HG03064 (cell line): ENCODE data around the gene GABRA5.

Experiments
- ATAC-seq: cut with Tn5 transposase; IDR thresholded peaks from one replicate; pipeline ENCODE4 v1.9.1; 2021; ENCODE audit warnings: low read depth; ENCODE audit not compliant: unreplicated experiment

The GABRA5 gene

GRCh38 chr15:26981492-26981891 is 114.6 kb downstream of the GABRA5 start:
- no peak for ATAC-seq

GRCh38 chr15:26983822-26984221 is 117.0 kb downstream of the GABRA5 start:
- no peak for ATAC-seq

DNA sequence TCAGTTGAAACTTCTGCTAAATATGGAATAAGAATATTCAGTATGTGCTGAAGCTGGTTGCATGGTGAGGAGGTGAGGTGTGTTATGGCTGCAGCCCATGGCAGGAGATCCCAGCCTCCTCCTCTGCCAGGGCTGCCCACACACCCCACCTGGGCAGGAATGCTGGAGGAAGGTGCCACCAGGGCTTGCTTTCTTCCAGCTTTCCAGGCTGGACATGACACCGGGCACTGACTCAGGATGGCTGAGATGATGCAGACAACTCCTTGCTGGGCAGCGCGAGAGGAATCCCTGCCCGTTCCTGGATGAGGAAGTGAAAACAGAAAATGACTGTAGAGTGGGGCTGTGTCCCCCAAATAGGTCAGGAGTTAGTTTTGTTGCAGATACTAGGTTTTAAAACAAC is 118.2 kb downstream of the GABRA5 start:
- no peak for ATAC-seq

GRCh38 chr15:26996250-26996649 is 129.4 kb downstream of the GABRA5 start:
- ATAC-seq = no peak
